ENCODE results near the gene TAS2R14. TPM values are rescaled to one million over a fixed set of nuclear protein-coding genes. Genes with fewer than 3 reads are reported as not detected.

Gene TAS2R14
- total and polyA plus RNA-seq, 7 donors: 1.1 to 6.9 (median 5.6) TPM; not detected in 2

Other genes starting within 250 kb of the TAS2R14 start
- 100 to 1,000 TPM; 281 to 596 (median 407) TPM for gene YBX3, start 215.9 kb downstream of the TAS2R14 start, total RNA-seq
- gene YBX3, start 215.9 kb downstream of the TAS2R14 start, polyA plus RNA-seq: 100 to 1,000 TPM in 2 of 3 donors, 10 to 100 TPM in 1; 81.8 to 244 (median 153) TPM
- gene TAS2R7, start 136.6 kb downstream of the TAS2R14 start, total RNA-seq: not detected
- not detected for gene TAS2R7, start 136.6 kb downstream of the TAS2R14 start, polyA plus RNA-seq
- under 1 TPM in 1 of 4 donors, not detected in 3; 0.49 TPM for gene TAS2R8, start 132.0 kb downstream of the TAS2R14 start, total RNA-seq
- gene TAS2R8, start 132.0 kb downstream of the TAS2R14 start, polyA plus RNA-seq: not detected
- gene TAS2R9, start 129.1 kb downstream of the TAS2R14 start, total RNA-seq: not detected
- gene TAS2R9, start 129.1 kb downstream of the TAS2R14 start, polyA plus RNA-seq: not detected
- 1 to 10 TPM in 1 of 4 donors, under 1 TPM in 2, not detected in 1; 0.33 to 2.9 (median 0.54) TPM for gene TAS2R10, start 112.9 kb downstream of the TAS2R14 start, total RNA-seq
- under 1 TPM in 1 of 3 donors, not detected in 2; 0.09 TPM for gene TAS2R10, start 112.9 kb downstream of the TAS2R14 start, polyA plus RNA-seq
- 1 to 10 TPM in 3 of 4 donors, under 1 TPM in 1; 0.68 to 4.4 (median 1.4) TPM for gene PRR4, start 89.8 kb downstream of the TAS2R14 start, total RNA-seq
- gene PRR4, start 89.8 kb downstream of the TAS2R14 start, polyA plus RNA-seq: 1 to 10 TPM in 2 of 3 donors, not detected in 1; 1.2 to 2.8 TPM
- gene PRH1, start 55.0 kb downstream of the TAS2R14 start, total RNA-seq: 10 to 100 TPM; 20.9 to 53.9 (median 25.1) TPM
- gene PRH1, start 55.0 kb downstream of the TAS2R14 start, polyA plus RNA-seq: 1 to 10 TPM in 2 of 3 donors, not detected in 1; 2.1 to 2.6 TPM
- 1 to 10 TPM; 1.1 to 4.1 (median 2.8) TPM for gene TAS2R13, start 29.7 kb downstream of the TAS2R14 start, total RNA-seq
- under 1 TPM in 1 of 3 donors, not detected in 2; 0.20 TPM for gene TAS2R13, start 29.7 kb downstream of the TAS2R14 start, polyA plus RNA-seq
- gene PRH2, start 10.0 kb downstream of the TAS2R14 start, total RNA-seq: 1 to 10 TPM in 2 of 4 donors, not detected in 2; 1.2 to 1.4 TPM
- gene PRH2, start 10.0 kb downstream of the TAS2R14 start, polyA plus RNA-seq: not detected
- 1 to 10 TPM; 1.4 to 4.6 (median 2.1) TPM for gene TAS2R50, start 47.6 kb upstream of the TAS2R14 start, total RNA-seq
- gene TAS2R50, start 47.6 kb upstream of the TAS2R14 start, polyA plus RNA-seq: under 1 TPM in 1 of 3 donors, not detected in 2; 0.28 TPM
- 1 to 10 TPM; 2.6 to 6.4 (median 4.6) TPM for gene TAS2R20, start 59.0 kb upstream of the TAS2R14 start, total RNA-seq
- under 1 TPM in 1 of 3 donors, not detected in 2; 0.50 TPM for gene TAS2R20, start 59.0 kb upstream of the TAS2R14 start, polyA plus RNA-seq
- 1 to 10 TPM; 5.0 to 8.6 (median 6.5) TPM for gene TAS2R19, start 83.4 kb upstream of the TAS2R14 start, total RNA-seq
- gene TAS2R19, start 83.4 kb upstream of the TAS2R14 start, polyA plus RNA-seq: under 1 TPM in 1 of 3 donors, not detected in 2; 0.41 TPM
- gene TAS2R31, start 92.1 kb upstream of the TAS2R14 start, total RNA-seq: 1 to 10 TPM; 3.9 to 9.2 (median 7.3) TPM
- under 1 TPM in 1 of 3 donors, not detected in 2; 0.44 TPM for gene TAS2R31, start 92.1 kb upstream of the TAS2R14 start, polyA plus RNA-seq
- 1 to 10 TPM; 2.3 to 5.0 (median 3.1) TPM for gene TAS2R46, start 123.0 kb upstream of the TAS2R14 start, total RNA-seq
- gene TAS2R46, start 123.0 kb upstream of the TAS2R14 start, polyA plus RNA-seq: under 1 TPM in 1 of 3 donors, not detected in 2; 0.07 TPM
- gene TAS2R43, start 153.1 kb upstream of the TAS2R14 start, total RNA-seq: 1 to 10 TPM; 2.1 to 10.0 (median 3.6) TPM
- gene TAS2R43, start 153.1 kb upstream of the TAS2R14 start, polyA plus RNA-seq: not detected
- 10 to 100 TPM in 1 of 4 donors, 1 to 10 TPM in 3; 8.1 to 10.5 (median 9.4) TPM for gene TAS2R30, start 195.4 kb upstream of the TAS2R14 start, total RNA-seq
- under 1 TPM in 1 of 3 donors, not detected in 2; 0.36 TPM for gene TAS2R30, start 195.4 kb upstream of the TAS2R14 start, polyA plus RNA-seq
- 10 to 100 TPM; 11.1 to 17.8 (median 14.3) TPM for gene SMIM10L1, start 231.9 kb upstream of the TAS2R14 start, total RNA-seq
- 1 to 10 TPM; 7.6 to 8.6 (median 7.8) TPM for gene SMIM10L1, start 231.9 kb upstream of the TAS2R14 start, polyA plus RNA-seq
- gene TAS2R42, start 247.7 kb upstream of the TAS2R14 start, total RNA-seq: not detected
- not detected for gene TAS2R42, start 247.7 kb upstream of the TAS2R14 start, polyA plus RNA-seq